ENCODE results near the gene TUBAL3.

DNA sequence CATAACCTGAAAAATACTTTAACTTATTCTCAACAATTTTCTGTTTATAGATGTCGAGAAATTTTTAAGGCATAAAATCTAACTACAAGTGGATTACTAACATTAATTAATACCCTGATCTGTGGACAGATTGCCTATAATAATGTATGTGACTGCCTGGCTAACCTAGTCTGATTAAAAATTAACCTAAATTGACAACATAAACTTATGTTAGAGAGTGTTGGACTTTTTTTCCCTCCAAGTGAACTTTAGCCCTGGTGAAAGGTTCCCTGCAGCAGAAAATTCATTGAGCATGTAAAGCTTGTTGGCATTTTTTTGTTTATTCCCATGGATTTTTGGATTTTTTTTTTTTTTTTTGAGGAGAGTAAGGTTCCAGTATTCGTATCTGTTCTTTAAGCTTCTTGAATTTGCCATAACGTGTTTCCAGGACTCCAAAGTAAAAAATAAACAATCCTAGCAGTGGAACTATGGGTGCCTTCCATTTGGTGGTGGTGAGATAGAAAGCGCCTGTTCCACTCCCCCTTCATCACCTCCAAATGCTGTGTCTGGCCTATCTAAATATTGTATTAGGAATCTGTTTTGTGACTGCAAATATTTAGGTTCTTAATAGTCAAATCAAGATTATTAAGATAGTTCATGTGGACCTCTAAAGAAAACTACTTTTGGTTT is 43.8 kb upstream of the TUBAL3 start:
- TF ChIP-seq, protein P1, sequence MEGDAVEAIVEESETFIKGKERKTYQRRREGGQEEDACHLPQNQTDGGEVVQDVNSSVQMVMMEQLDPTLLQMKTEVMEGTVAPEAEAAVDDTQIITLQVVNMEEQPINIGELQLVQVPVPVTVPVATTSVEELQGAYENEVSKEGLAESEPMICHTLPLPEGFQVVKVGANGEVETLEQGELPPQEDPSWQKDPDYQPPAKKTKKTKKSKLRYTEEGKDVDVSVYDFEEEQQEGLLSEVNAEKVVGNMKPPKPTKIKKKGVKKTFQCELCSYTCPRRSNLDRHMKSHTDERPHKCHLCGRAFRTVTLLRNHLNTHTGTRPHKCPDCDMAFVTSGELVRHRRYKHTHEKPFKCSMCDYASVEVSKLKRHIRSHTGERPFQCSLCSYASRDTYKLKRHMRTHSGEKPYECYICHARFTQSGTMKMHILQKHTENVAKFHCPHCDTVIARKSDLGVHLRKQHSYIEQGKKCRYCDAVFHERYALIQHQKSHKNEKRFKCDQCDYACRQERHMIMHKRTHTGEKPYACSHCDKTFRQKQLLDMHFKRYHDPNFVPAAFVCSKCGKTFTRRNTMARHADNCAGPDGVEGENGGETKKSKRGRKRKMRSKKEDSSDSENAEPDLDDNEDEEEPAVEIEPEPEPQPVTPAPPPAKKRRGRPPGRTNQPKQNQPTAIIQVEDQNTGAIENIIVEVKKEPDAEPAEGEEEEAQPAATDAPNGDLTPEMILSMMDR (IDR thresholded peaks at IDR 0.05) = no peak
- no peak for TF ChIP-seq ZFX (IDR thresholded peaks at IDR 0.05; ENCODE audit: borderline replicate concordance)

All from 22Rv1 (cell line).